ELF-1 (cell line): ENCODE data around the gene AP3B1.
A peak's percentile ranks its signal among the peaks of the same experiment; 100 is the strongest.

ENCODE experiments used
- DNase-seq: peaks from one replicate; pipeline ENCODE4 v3.0.0-alpha.2; 2016; ENCODE audit warnings: low read depth, low spot score

AP3B1 gene

DNA sequence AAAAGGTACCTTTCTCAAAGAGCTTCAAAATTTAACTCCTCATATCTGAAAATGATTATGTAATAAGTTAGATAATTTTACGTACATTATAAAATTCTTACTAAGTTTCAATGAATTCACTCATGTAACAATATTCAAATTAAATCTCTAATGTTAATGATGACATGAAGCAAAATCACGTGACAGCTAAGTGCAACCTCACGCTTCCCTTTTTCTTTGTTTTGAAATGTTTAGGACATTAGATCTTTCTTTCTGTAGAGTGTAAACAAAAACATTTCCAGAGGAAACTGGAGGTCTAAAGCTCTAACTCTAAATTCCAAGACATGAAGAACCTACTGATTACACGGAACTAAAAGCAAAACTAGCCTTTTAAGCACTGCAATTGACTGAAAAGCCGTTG lies 291.0 kb downstream of the AP3B1 start:
- DNase-seq, result no peak

DNA sequence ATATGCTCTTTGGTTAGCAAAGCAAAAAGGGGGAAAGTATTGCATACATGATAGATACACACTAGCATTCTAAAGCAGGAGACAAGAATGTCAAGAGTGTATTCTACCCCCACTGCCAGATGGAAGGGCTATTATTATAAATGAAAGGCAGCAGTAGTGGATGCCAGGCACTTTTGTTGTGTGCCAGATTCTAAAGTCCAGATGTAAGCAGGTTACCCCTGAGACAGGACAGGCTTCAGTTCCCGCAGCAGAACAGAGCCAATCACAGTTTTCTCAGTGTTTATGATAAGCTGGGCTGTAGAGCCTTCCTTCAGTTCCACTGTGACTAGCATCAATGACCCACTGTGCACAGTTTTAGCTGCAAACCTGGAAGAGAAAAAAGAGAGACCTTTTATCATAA lies 291.8 kb downstream of the AP3B1 start:
- DNase-seq, result no peak

DNA sequence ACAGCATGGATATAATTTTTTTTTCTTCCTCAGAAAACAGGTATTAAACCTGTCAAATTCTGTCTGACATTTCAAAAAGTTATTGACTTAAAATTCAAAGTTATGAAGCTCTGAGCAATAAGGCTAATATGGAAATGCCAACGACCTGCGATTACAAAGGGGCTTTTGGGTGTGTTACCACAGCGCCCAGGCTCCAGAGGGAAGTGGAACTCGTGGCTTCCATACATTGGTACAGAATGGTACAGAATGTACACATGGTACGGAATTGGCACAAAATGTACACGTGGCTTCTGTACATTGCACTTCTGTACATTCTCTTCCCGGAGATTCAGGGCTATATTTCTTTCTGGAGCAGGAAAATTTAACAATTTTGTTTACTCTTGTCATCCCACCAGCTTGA lies 293.3 kb downstream of the AP3B1 start:
- no peak for DNase-seq

DNA sequence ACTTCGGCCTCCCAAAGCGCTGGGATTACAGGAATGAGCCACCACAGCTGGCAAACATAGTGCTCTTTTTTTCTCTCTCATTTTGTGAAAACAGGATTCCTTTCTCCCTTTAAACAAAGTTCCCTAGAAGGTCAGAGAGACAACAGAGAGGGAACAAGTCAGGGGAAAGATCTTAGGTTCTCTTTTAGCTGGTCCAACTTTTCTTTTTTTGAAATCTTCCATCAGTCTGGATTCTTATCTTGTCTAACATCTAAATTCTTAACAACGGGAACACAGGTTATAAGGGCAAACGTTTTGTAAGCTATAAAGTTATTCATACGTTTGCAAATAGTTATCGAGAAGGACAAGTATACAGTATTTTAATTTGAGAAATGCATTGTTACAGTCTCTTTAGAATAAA lies 294.3 kb downstream of the AP3B1 start:
- DNase-seq, result no peak

DNA sequence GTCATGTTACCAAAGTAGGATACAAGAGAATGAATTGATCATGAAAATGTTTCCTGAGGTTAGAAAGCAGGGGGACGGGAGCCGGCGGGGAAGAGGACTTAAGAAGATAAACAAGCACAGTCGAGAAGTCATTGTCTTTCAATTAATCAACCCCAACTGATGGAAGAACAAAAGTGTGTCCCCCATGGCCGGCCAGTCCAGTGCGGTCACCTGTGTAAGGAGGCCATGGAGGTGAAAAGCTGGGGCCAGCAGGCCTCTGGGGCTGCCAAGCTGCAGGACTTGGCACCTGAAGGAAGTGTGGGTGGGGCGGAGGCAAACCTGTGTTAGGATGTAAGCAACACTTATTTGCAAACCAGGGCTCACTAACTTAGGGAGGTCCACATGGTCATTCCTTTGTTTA lies 295.1 kb downstream of the AP3B1 start:
- no peak for DNase-seq

DNA sequence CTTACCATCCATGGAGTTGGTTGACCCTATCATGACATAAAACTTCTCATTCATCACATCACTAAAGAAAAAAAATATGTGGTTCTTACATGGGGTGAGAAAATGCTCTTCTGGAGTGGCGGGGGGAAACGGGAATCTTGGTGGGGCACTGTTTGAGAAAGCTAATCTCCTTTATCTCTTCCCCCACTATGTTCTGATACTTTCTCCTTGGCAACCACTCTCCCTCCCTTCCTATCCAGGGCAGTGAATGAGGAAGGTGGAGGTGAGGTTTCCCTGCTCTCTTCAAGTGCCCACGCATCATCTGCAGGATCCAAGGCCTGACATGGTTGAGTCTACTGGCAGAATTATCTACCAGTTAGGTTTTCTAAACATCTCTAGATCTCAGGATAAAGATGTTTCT lies 297.6 kb downstream of the AP3B1 start:
- DNase-seq, result no peak

DNA sequence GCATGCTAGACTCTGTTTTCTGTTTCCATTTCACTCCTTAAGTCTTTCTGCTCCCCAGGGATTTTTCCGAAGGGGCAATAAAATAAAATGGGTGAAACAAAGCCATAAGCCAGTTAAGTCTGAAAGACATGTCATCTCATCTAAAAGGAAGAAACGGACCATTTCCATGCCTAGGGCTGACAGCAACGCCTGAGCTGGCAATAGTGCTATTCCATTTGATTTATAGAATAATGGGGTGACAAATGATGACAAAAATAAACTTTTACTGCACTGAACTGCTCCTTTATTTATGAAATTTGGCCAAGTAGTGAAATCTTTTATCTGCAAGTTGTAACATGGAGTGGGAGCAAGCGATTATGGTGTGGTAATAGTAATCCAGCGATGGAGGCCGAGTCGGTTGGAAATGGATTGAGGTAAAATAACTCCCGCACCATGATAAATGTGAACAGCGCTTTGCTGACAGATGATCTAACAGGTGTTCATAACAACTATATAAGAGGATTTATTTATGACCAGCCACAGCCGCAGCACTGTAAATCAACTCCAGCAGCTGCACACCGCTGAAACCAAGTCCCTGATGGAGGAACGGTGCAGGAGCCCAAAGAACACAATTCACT lies 298.6 kb downstream of the AP3B1 start:
- no peak for DNase-seq

DNA sequence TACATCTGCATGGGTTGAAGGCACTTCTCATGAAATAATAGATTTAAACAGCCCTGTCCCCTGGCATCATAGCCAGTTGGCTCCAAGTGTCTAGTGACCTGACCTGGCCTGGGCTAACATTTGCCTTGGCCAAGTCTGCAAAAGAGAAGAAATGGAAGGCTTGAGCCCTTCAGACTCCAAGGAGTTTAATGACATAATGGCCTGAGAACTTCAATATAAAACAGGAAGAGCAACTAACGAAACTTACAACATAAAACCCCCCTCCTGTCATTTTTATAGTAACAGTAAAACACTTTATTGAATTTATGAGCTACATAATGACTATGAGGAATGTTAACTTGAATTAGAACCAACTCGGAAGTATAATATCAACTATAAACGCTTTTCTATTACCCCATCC lies 299.6 kb downstream of the AP3B1 start:
- no peak for DNase-seq

DNA sequence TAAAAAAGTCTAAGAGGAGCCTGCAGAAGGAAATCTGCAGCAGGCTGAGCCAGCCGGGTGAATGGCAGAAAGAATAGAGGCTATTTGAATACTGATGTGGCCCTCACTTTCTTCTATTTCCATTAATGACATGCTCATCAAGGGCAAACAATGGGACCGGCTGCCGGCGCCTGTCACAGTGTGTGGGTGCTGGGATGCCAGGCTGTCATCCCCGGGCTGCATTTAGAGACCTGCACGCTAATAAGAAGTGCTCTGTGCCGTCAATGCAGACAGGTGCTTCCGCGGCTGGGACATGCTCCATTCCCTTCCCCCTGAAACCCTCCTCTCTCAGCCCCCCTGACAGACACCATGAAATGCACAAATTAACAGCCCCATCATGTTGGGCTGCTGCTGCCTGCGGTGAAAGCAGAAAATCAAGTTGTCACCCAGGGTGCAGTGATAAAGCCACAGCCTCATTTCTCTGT lies 300.6 kb downstream of the AP3B1 start:
- DNase-seq, result peak; percentile 36

DNA sequence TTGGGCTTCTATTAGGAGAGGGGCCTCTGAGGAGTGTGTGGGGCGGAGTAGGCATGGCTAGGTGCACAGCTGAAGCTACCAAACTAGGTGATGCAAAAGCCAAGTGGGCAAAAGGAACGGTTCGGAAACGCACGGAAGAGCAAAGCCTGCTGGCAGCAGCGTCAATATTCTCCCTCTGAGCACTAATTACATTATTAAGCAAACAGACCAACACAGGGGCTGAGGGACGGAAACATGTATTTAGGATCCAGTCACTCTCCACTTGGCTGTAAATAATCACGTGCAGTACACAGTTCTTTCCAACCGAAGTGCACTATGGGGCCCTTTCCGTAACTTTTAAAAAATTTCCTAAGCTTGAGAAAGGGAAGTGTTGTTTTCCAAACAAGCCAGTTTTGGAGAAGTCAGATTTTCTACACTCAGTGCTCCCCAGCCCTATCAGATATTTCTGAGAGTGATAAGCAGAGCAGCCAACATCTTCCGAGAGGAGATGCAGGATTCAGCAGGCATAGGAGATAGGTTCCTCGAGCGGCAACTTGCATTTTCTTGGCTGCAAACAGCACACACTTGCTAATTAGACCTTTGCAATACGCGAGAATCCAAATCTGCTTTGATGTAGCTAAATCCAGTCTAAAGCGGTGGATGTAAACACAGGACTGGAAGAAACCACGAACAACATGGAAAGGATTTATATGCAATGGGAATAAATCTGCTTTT lies 301.2 kb downstream of the AP3B1 start:
- DNase-seq, result no peak

DNA sequence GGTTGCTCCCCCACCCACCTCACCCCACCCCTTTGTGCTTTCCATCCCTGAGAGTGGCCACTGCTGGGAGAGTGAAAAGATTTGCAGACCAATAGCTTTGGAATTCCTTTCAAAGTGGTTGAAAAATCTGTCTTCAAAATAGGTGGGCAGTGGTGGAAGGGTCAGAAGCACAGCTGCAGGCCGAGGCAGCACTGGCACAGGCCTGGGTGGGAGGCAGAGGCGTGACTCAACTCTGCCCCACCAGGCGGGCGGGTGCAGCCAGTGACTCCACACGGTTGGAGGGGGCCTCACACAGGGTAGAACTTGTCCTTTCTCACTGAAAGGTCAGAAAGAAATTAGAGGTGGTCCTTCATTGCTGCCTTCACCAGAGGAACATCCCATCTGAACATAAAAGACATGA lies 303.4 kb downstream of the AP3B1 start:
- no peak for DNase-seq

DNA sequence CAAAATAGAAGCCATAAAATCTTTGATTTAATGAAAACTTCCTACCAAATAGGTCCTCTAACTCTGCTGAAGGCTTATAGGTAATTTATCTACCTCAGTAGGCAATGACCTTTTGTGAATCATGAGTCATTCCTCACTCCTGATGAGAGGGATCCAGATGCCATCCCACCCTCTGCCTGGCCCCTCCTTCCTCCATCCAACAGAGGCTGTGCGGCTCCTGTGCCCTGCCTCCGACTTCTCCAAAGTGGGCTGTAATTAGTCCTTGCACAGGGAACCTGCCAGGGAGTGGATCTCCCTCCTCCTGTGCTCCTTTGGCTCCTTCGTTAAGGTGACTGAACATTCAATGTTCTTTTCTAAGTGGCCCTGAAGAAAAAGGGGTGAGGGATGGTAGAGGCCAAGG lies 304.5 kb downstream of the AP3B1 start:
- peak; percentile 44 for DNase-seq

DNA sequence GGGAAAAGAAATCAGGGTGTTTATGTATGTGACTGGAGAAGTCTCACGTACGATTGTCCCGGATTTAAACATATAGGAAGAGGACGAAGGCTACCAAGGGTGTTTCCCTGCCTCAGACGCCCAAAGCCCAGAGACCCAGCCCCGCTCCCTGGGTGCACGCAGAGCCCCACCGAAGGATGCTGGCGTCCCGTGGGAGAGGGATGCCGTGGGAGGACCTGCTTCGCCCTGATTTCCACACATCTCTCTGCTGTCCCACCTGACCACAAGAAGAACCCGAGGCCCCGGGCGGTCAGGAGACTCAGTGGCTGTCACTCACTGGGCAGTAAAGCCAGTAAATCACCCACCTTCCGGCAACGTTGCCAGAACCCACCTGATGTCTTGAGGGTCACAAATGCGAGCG lies 306.5 kb downstream of the AP3B1 start:
- DNase-seq, result no peak

DNA sequence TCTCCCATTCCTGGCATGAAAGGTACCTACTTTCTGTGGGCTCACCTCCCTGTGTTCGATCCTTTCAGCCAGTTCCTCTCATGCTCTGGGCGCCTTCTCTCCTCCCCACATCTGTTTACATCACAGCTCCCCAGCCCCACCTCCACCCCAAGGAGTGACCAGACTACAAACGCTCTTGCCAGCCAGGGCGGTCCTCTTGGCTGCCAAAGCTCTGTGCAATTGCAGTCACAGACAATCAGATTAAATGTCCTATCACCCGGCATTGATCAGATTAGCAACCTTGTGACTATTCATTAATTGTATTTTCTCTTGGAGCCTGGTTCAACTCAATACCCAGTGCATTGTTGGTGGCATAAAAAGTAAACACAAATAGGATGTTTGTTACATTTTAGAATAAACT lies 307.2 kb downstream of the AP3B1 start:
- no peak for DNase-seq

DNA sequence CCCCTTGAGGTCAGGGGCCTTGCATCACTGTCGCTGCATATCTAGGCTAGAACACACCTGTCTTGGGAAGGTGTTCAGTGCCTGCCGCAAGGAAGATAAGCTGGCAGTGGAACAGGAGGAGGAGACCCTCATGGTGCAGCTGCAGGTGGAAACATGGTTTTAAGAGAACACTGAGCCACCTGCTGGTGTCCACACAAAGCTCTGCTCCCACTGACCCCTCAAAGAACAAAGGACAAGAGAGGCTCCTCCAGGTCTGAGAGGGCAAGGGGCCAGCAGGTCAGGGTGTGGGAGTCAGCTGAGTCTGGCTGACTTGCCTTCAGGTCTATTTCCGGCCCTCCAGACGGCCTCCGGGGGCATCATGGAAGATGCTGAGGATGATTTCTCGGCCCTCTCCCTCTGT lies 308.2 kb downstream of the AP3B1 start:
- no peak for DNase-seq

DNA sequence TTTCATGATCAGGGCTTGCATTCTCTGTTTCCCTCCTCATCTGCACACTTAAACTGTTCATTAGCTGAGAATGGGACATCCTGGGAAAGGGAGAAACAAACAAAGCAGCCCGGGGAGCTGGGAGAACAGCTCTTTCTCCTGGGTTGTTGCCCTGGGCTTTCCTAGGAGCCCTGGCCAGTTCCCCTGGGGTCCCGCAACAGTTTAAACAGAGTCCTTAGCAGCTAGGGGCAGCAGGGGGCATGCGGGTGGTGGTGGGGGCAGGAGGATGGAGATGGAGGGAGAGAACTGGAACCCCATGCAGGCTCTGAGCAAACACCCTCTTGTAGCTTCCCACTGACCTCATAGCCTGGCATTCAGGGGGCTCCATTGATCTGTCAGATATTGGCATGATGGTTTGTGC lies 309.3 kb downstream of the AP3B1 start:
- peak; percentile 37 for DNase-seq

DNA sequence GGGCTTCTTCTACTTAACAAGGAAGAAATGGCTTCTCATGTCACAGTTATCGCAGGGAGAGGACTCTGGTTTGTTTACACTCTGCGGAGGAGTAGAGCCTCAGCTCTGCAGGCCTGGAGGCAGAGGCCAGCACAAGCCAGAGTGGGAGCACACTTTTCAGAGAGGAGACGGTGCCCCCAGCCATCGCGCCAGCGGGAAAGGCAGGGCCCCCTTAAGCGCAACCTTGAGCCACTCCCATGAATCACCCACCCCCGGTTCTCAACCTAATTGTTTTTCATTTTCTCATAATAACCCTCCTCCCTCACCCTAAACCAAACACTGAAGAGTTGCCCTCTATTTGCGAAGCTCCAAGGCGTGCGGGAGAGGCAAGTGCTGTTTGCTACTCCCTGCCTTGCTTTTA lies 309.9 kb downstream of the AP3B1 start:
- DNase-seq, result peak; percentile 74

DNA sequence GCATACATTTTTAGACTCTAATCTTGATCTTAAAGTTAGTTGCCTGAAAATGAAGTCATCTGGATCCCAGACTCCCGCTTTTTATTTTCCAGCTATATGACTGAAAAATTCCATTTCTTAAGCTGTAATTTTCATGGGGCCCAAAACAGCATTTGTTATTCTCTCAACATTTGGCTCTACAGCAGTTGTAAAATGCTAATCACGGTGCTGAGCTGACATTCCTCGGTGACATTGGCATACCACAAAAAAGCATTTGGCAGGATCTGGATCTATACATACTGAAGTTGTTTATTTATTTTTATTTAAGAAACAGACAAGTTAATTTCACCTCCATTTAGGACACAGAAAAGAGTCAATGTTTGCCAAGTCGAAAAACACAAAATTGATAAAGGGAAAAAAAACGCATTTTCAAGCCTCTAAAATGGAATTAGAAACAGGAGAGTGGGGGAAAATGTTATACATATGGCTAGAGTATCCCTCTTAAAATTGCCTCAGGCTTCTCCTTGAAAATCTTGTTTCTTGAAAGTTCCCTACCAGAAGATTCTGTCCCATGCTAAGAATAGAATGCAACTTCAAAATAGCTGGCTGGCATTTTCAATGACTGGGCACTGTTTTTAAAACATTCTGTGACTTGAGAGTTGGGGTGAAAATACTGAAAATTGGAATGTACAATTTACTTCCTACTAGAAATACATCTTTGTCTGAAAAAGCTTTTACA lies 310.9 kb downstream of the AP3B1 start:
- no peak for DNase-seq

DNA sequence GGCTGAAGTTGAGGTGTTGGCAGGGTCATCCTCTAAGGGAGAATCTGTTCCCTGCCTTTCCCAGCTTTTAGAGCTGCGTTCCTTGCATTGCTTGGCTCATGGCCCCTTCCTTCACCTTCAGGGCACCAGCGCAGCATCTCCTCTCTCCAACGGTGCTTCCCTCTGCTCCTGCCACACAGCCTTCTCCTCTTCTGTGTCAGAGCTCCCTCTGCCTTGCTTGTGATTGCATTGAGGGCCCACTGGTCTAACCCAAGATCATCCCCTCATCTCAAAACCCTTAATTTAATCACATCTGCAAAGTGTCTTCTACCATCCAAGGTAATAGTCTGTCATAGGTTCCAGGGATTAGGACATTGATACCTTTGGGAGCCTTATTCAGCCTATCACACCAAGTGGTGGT lies 312.7 kb downstream of the AP3B1 start:
- DNase-seq, result no peak

DNA sequence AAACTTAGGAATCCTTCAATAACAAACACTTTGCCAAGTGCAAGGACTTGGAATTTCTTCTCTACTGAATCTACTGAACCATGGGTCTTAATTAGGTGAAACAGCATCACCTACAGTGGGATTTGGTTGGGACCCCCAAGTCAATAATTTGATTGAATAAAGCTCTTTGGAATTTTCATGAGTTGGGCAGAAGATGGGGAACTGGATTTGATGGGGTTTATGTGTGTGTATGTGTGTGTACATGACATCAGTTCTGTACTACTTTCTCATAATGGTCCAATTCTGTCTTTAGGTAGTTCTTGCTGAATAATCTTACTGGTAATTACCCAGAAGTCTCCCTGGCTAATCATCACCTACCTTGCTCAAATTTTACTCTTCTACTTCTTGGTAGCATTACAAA lies 319.9 kb downstream of the AP3B1 start:
- no peak for DNase-seq

DNA sequence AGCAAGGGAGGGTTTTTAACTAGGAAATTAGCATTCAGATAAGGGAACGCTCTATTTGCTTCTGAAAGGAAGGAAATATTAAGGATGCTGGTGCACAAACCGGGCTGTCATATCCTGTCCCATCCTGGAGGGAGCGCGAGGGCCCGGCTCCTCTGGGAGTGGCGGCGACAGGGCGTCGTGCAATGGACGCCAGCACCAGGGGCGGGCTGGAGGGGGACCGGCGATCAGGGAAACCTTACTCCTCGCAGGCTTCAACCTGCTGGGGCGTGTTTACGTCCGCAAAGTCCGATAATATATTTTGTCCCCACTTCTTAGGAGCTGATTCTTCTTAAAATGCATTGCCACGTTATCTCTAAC lies 321.3 kb downstream of the AP3B1 start:
- peak; percentile 70 for DNase-seq

DNA sequence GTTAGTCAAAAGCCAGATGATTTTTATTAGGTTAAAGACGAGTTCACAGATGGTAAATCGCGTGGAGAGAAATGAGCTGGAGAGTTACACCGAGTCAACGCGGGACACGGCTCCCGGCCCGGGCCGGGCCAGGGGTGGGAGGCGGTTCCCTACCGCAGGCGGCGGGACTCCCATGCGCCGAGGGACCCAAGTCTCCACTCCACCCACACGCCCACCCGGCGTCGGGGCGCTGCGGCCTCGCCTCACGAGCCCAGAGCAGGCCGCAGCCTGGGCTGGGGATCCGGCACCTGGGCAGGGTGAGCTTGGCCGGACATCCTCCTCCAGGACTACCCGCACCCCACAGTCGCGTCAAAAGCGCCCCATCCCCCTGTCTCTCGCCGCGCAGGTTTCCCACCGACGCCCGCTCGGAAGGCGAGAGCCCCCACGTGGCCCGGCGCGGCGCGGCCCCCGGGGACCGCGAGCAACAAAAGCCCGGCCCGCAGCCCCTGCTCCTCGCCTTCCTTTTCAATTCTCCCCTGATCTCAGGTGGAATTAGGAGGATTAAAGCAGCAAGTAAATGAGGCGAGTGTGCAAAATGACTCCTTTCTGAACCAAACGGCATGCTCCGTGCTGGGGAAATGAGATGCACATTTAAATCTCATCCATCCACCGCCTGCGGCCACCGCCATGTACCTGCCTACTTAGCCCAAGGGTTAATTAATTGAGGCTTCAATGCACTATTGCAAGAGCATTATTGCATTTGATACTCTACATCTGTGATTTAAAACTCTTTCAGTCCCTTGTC lies 321.8 kb downstream of the AP3B1 start:
- DNase-seq, result peak; percentile 45
